ENCODE data around the gene ARRB1. TPM values are rescaled to one million over a fixed set of nuclear protein-coding genes. Genes with fewer than 3 reads are reported as not detected.
A peak's percentile ranks its signal among the peaks of the same experiment; 100 is the strongest.

Gene ARRB1
- total and polyA plus RNA-seq, 4 donors = 39.8 to 145 (median 55.2) TPM

- peaks cover 0 to 3% (median 0%) of the 10 kb centered on the region in 4 donors for H3K36me3 ChIP-seq (ENCODE audit: control insufficient read depth in 4 of 4, insufficient read depth in 4 of 4, low read length in 4 of 4)
- peaks cover 14 to 97% (median 80%) of the 10 kb centered on the region in 5 donors for H3K4me1 ChIP-seq (ENCODE audit: control insufficient read depth in 5 of 5, insufficient read depth in 5 of 5, low read length in 5 of 5)
- 30 to 33% methylated on average over 5 of the region's 5 CpGs for WGBS, 2 donors
- ATAC-seq (ENCODE audit: insufficient read depth, low FRiP score) = no peak
- no peak overlapping the region for H3K4me3 ChIP-seq
- no peak for TF ChIP-seq CTCF (IDR thresholded peaks at IDR 0.05; ENCODE audit: control extremely low read depth, extremely low read depth)
- H3K27me3 ChIP-seq (ENCODE audit: control insufficient read depth in 3 of 3, insufficient read depth in 3 of 3, low read length in 2 of 3) = no peaks in the 10 kb centered on the region
- H3K9me3 ChIP-seq (ENCODE audit: control insufficient read depth in 4 of 4, insufficient read depth in 3 of 4, low read length in 3 of 4) = no peaks in the 10 kb centered on the region
- H3K9ac ChIP-seq (ENCODE audit: insufficient read depth in 1 of 2, low read length in 2 of 2) = peak overlapping the region; percentile 12 to 14
- H3K27ac ChIP-seq (ENCODE audit: low read depth in 1 of 2, low read length in 1 of 2) = peak overlapping the region in 1 of 2 donors; percentile 90
- DNase-seq = peak; percentile 45 to 69 (median 59)
These were observed 9.8 kb downstream of the ARRB1 start for GRCh38 chr11:75341612-75342011.

GRCh38 chr11:75339685-75340409, 11.6 kb downstream of the ARRB1 start:
- 19 to 23% methylated on average over 14 of the region's 14 CpGs for WGBS, 2 donors
- Histone ChIP-seq H3K36me3 (ENCODE audit: control insufficient read depth in 4 of 4, insufficient read depth in 4 of 4, low read length in 4 of 4) (peaks cover 0 to 6% (median 1%) of the 10 kb centered on the region in 4 donors), H3K4me1 (ENCODE audit: control insufficient read depth in 5 of 5, insufficient read depth in 5 of 5, low read length in 5 of 5) (peaks cover 14 to 89% (median 66%) of the 10 kb centered on the region in 5 donors), H3K9me3 (ENCODE audit: control insufficient read depth in 4 of 4, insufficient read depth in 3 of 4, low read length in 3 of 4) (no peaks in the 10 kb centered on the region), H3K4me3 (no peak overlapping the region), H3K9ac (ENCODE audit: insufficient read depth in 1 of 2, low read length in 2 of 2) (peak overlapping the region; percentile 39 to 75), H3K27me3 (ENCODE audit: control insufficient read depth in 3 of 3, insufficient read depth in 3 of 3, low read length in 2 of 3) (no peaks in the 10 kb centered on the region), H3K27ac (ENCODE audit: low read depth in 1 of 2, low read length in 1 of 2) (peak overlapping the region in 1 of 2 donors; percentile 90)
- no peak for TF ChIP-seq CTCF (IDR thresholded peaks at IDR 0.05; ENCODE audit: control extremely low read depth, extremely low read depth)
- no peak for DNase-seq
- ATAC-seq (ENCODE audit: insufficient read depth, low FRiP score) = no peak

- Histone ChIP-seq H3K4me1 (ENCODE audit: control insufficient read depth in 5 of 5, insufficient read depth in 5 of 5, low read length in 5 of 5) (peaks cover 14 to 85% (median 66%) of the 10 kb centered on the region in 5 donors), H3K27me3 (ENCODE audit: control insufficient read depth in 3 of 3, insufficient read depth in 3 of 3, low read length in 2 of 3) (no peaks in the 10 kb centered on the region), H3K9me3 (ENCODE audit: control insufficient read depth in 4 of 4, insufficient read depth in 3 of 4, low read length in 3 of 4) (no peaks in the 10 kb centered on the region), H3K9ac (ENCODE audit: insufficient read depth in 1 of 2, low read length in 2 of 2) (peak overlapping the region in 1 of 2 donors; percentile 39), H3K4me3 (no peak overlapping the region), H3K27ac (ENCODE audit: low read depth in 1 of 2, low read length in 1 of 2) (peak overlapping the region in 1 of 2 donors; percentile 90), H3K36me3 (ENCODE audit: control insufficient read depth in 4 of 4, insufficient read depth in 4 of 4, low read length in 4 of 4) (peaks cover 0 to 6% (median 0%) of the 10 kb centered on the region in 4 donors)
- DNase-seq = no peak
- WGBS, 2 donors = 40 to 45% methylated on average over 8 of the region's 8 CpGs
- ATAC-seq (ENCODE audit: insufficient read depth, low FRiP score) = no peak
- TF ChIP-seq CTCF (IDR thresholded peaks at IDR 0.05; ENCODE audit: control extremely low read depth, extremely low read depth) = no peak
These were observed 12.8 kb downstream of the ARRB1 start for GRCh38 chr11:75338516-75339208.
